ENCODE data around the gene P2RY11.

P2RY11 gene

GRCh38 chr19:10113964-10114650 is 2.6 kb downstream of the P2RY11 start:
- DNase-seq (ENCODE audit: low read depth) = no peak

- no peak for DNase-seq (ENCODE audit: low read depth)
Measured at GRCh38 chr19:10114651-10115391, 3.3 kb downstream of the P2RY11 start.

- DNase-seq (ENCODE audit: low read depth) = no peak
Measured at GRCh38 chr19:10115392-10116084, 4.0 kb downstream of the P2RY11 start.

- DNase-seq (ENCODE audit: low read depth) = no peak
Measured at GRCh38 chr19:10116085-10116865, 4.8 kb downstream of the P2RY11 start.

- DNase-seq (ENCODE audit: low read depth) = no peak
Measured at GRCh38 chr19:10116866-10117616, 5.5 kb downstream of the P2RY11 start.

- no peak for DNase-seq (ENCODE audit: low read depth)
Measured at GRCh38 chr19:10118960-10119359, 7.5 kb downstream of the P2RY11 start.

GRCh38 chr19:10120538-10121189 is 9.2 kb downstream of the P2RY11 start:
- DNase-seq (ENCODE audit: low read depth) = peak; percentile 76

GRCh38 chr19:10122045-10122444 is 10.6 kb downstream of the P2RY11 start:
- peak; percentile 74 for DNase-seq (ENCODE audit: low read depth)

GRCh38 chr19:10124429-10124828 is 12.9 kb downstream of the P2RY11 start:
- DNase-seq (ENCODE audit: low read depth) = no peak

- no peak for DNase-seq (ENCODE audit: low read depth)
Measured at GRCh38 chr19:10126213-10126639, 14.7 kb downstream of the P2RY11 start.

GRCh38 chr19:10132905-10133304 is 21.4 kb downstream of the P2RY11 start:
- no peak for DNase-seq (ENCODE audit: low read depth)

- no peak for DNase-seq (ENCODE audit: low read depth)
Measured at GRCh38 chr19:10133596-10133995, 22.1 kb downstream of the P2RY11 start.

GRCh38 chr19:10134040-10134439 is 22.5 kb downstream of the P2RY11 start:
- no peak for DNase-seq (ENCODE audit: low read depth)

- DNase-seq (ENCODE audit: low read depth) = no peak
Measured at GRCh38 chr19:10135551-10136334, 24.2 kb downstream of the P2RY11 start.

- DNase-seq (ENCODE audit: low read depth) = no peak
Measured at GRCh38 chr19:10136936-10137335, 25.4 kb downstream of the P2RY11 start.

- no peak for DNase-seq (ENCODE audit: low read depth)
Measured at GRCh38 chr19:10137751-10138682, 26.5 kb downstream of the P2RY11 start.

- no peak for DNase-seq (ENCODE audit: low read depth)
Measured at GRCh38 chr19:10138879-10139795, 27.6 kb downstream of the P2RY11 start.

- no peak for DNase-seq (ENCODE audit: low read depth)
Measured at GRCh38 chr19:10139952-10140351, 28.5 kb downstream of the P2RY11 start.
